Skeletal muscle satellite cell (primary cell): ENCODE results near the gene MRS2.
"Not testable (repeated sequence)": the region's sequence is repeated elsewhere in the genome, so short reads cannot be mapped to it uniquely, and the experiment has no call there.

Experiments
- H3K27me3 ChIP-seq: 2 replicates; pipeline ENCODE4 v1.7.0; 2013; ENCODE audit warnings: low read length; ENCODE audit not compliant: control insufficient read depth, insufficient read depth
- H3K36me3 ChIP-seq: 2 replicates; pipeline ENCODE4 v1.7.0; 2013; ENCODE audit warnings: mild to moderate bottlenecking, control low read depth, low read length; ENCODE audit not compliant: insufficient read depth
- H3K4me1 ChIP-seq: 2 replicates; pipeline ENCODE4 v1.7.0; 2013; ENCODE audit warnings: low read length; ENCODE audit not compliant: control insufficient read depth, insufficient read depth
- H3K4me2 ChIP-seq: 2 replicates; pipeline ENCODE4 v1.7.0; 2013; ENCODE audit warnings: mild to moderate bottlenecking, low read length
- H3K4me3 ChIP-seq: 2 replicates; pipeline ENCODE4 v1.7.0; 2013; ENCODE audit warnings: low read length
- H3K9ac ChIP-seq: 2 replicates; pipeline ENCODE4 v1.7.0; 2013; ENCODE audit warnings: mild to moderate bottlenecking, low read depth, low read length, moderate library complexity
- H3K9me3 ChIP-seq: replicated peaks from 2 replicates; pipeline ENCODE4 v1.7.0; 2013; ENCODE audit warnings: mild to moderate bottlenecking, control low read depth, low read length

MRS2 gene

DNA sequence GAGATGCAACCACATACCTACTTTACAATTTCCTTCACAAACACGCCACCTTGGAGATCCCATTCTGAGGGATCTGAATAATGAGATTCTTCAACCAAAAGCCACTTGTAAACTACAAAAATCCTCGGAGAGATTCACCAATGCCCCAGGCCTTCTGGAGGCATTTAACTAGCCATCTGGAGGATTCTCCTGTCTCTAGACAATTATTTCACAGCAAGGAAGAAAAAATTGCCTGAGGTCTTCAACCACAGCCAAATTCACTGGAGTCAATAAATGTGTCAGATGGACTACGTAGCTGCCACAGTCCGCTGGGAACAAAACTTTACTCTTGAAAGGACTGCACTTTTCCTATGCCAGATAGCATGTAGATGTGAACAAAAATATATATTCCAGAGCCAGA lies 25.9 kb upstream of the MRS2 start:
- Histone ChIP-seq H3K9me3 (no peaks in the 10 kb centered on the region), H3K36me3 (no peaks in the 10 kb centered on the region), H3K4me2 (no peak overlapping the region), H3K9ac (no peak overlapping the region), H3K27me3 (no peaks in the 10 kb centered on the region), H3K4me1 (no peaks in the 10 kb centered on the region), H3K4me3 (no peak overlapping the region)

DNA sequence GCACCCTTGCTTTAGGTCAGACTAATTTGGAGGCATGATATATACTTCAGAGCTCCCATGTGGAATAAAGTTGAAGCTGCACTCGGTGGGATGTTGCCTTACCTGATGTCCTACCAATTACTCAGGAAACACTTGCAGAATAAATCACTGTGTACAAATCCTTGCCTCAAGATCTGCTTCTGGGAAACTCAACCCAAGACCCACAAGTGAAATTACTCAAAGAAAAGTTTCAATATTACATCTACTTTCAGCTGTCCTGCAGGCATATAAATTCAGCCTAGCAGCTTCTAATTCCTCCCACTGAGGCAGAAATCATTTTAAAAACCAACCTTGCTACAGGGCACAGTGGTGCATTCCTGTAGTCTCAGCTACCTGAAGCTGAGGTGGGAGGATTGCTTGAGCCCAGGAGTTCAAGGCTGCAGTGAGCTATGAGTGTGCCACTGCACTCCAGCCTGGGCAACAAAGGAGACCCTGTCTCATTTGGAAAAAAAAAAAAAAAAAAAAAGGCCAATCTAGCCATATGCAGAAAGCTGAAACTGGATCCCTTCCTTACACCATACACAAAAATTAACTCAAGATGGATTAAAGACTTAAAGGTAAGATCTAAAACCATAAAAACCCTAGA lies 24.2 kb upstream of the MRS2 start:
- no peaks in the 10 kb centered on the region for H3K4me1 ChIP-seq
- H3K9ac ChIP-seq: no peak overlapping the region
- H3K9me3 ChIP-seq: no peaks in the 10 kb centered on the region
- no peaks in the 10 kb centered on the region for H3K36me3 ChIP-seq
- no peaks in the 10 kb centered on the region for H3K27me3 ChIP-seq
- H3K4me2 ChIP-seq: no peak overlapping the region
- no peak overlapping the region for H3K4me3 ChIP-seq

GRCh38 chr6:24381476-24382219 lies 21.1 kb upstream of the MRS2 start:
- Histone ChIP-seq H3K4me1 (no peaks in the 10 kb centered on the region), H3K27me3 (no peaks in the 10 kb centered on the region), H3K9ac (no peak overlapping the region), H3K36me3 (no peaks in the 10 kb centered on the region), H3K4me3 (no peak overlapping the region), H3K4me2 (no peak overlapping the region), H3K9me3 (no peaks in the 10 kb centered on the region)

DNA sequence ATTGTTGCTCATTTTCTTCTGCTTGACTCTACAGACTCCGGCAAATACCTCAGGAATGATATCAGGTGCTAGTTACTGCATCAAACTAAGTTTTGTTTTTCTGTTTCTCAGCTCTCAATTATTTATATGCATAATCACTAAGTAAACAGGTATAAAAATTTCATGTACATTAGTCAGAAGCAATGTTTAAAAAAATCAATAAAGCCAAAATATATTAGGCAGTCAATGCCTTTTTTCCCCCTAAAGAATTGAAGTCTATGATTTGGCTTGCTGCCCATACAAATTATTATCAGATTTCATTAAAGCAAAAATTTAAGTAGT lies 20.6 kb upstream of the MRS2 start:
- H3K4me3 ChIP-seq: no peak overlapping the region
- no peaks in the 10 kb centered on the region for H3K9me3 ChIP-seq
- no peaks in the 10 kb centered on the region for H3K4me1 ChIP-seq

GRCh38 chr6:24382891-24383494 lies 19.7 kb upstream of the MRS2 start:
- H3K9ac ChIP-seq, H3K36me3 ChIP-seq, H3K4me3 ChIP-seq, H3K9me3 ChIP-seq, H3K4me2 ChIP-seq, H3K4me1 ChIP-seq, H3K27me3 ChIP-seq: not testable (repeated sequence)

More for the DNA sequence above, 20.6 kb upstream of the MRS2 start:
- Histone ChIP-seq H3K9ac (no peak overlapping the region), H3K4me2 (no peak overlapping the region), H3K36me3 (no peaks in the 10 kb centered on the region), H3K27me3 (no peaks in the 10 kb centered on the region)

DNA sequence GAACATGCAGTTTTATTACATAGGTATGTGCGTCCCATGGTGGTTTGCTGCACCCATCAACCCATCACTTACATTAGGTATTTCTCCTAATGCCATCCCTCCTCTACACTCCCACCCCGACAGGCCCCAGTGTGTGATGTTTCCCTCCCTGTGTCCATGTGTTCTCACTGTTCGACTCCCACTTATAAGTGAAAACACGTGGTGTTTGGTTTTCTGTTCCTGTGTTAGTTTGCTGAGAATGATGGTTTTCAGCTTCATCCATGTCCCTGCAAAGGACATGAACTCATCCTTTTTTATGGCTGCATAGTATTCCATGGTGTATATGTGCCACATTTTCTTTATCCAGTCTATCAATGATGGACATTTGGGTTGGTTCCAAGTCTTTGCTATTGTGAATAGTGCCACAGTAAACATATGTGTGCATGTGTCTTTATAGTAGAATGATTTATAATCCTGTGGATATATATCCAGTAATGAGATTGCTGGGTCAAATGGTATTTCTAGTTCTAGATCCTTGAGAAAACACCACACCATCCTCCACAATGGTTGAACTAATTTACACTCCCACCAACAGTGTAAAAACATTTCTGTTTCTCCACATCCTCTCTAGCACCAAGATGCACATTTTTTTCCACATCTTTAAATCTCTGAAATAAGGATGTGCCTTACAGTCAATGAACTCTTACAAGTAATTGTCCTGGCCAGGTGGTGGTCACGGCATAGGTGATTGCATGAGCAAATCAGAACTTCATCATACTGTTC lies 18.2 kb upstream of the MRS2 start:
- H3K36me3 ChIP-seq, H3K9ac ChIP-seq, H3K4me3 ChIP-seq, H3K27me3 ChIP-seq, H3K4me1 ChIP-seq, H3K9me3 ChIP-seq, H3K4me2 ChIP-seq: not testable (repeated sequence)

- Histone ChIP-seq H3K4me2 (no peak overlapping the region), H3K4me3 (no peak overlapping the region), H3K27me3 (no peaks in the 10 kb centered on the region), H3K36me3 (no peaks in the 10 kb centered on the region), H3K4me1 (no peaks in the 10 kb centered on the region), H3K9me3 (no peaks in the 10 kb centered on the region), H3K9ac (no peak overlapping the region)
Observed at GRCh38 chr6:24385536-24386269, 17.0 kb upstream of the MRS2 start.

DNA sequence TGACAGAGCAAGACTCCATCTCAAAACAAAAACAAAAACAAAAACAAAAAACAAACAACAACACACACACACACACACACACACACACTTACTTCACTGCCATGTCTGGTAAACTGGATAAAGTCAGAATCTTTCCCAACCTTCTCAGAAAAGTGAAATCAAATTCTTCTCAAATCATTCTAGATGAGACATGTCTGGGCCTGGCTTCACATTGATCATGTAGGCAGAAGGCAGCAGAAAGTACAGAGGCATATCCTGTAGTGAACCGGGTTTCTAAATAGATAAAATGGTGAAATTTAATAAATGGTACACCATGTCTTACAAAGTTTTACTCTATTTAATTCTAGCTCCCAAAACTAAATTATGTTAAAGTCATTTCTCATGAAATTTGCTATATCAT lies 14.9 kb upstream of the MRS2 start:
- Histone ChIP-seq H3K9me3 (no peaks in the 10 kb centered on the region), H3K27me3 (peaks cover 3% of the 10 kb centered on the region), H3K9ac (no peak overlapping the region), H3K36me3 (no peaks in the 10 kb centered on the region), H3K4me3 (no peak overlapping the region), H3K4me1 (no peaks in the 10 kb centered on the region), H3K4me2 (no peak overlapping the region)

GRCh38 chr6:24391208-24391607 lies 11.5 kb upstream of the MRS2 start:
- Histone ChIP-seq H3K36me3 (no peaks in the 10 kb centered on the region), H3K27me3 (peaks cover 3% of the 10 kb centered on the region), H3K9ac (no peak overlapping the region), H3K4me1 (peaks cover 9% of the 10 kb centered on the region), H3K4me3 (no peak overlapping the region), H3K4me2 (no peak overlapping the region), H3K9me3 (no peaks in the 10 kb centered on the region)

GRCh38 chr6:24391756-24392405 lies 10.9 kb upstream of the MRS2 start:
- Histone ChIP-seq H3K4me1 (peaks cover 9% of the 10 kb centered on the region), H3K4me3 (no peak overlapping the region), H3K9ac (no peak overlapping the region), H3K36me3 (no peaks in the 10 kb centered on the region), H3K9me3 (no peaks in the 10 kb centered on the region), H3K27me3 (peaks cover 3% of the 10 kb centered on the region), H3K4me2 (no peak overlapping the region)
